Kidney epithelial cell (primary cell): ENCODE data around the gene DNAJB12. TPM values are rescaled to one million over a fixed set of nuclear protein-coding genes. Genes with fewer than 3 reads are reported as not detected.
"Not testable (repeated sequence)": the region's sequence is repeated elsewhere in the genome, so short reads cannot be mapped to it uniquely, and the experiment has no call there.

Experiments used
- DNase-seq: peaks from one replicate; pipeline ENCODE4 v3.0.0-alpha.2; 2010; ENCODE audit warnings: low read depth
- H3K27me3 ChIP-seq: 2 replicates; pipeline ENCODE4 v1.6.0; 2011; ENCODE audit warnings: low read length; ENCODE audit not compliant: control insufficient read depth, insufficient read depth
- H3K36me3 ChIP-seq: 2 replicates; pipeline ENCODE4 v1.5.1; 2011; ENCODE audit warnings: low read length; ENCODE audit not compliant: control insufficient read depth, insufficient read depth
- H3K4me3 ChIP-seq: 2 replicates; pipeline ENCODE4 v1.5.1; 2011; ENCODE audit warnings: low read depth, mild to moderate bottlenecking, control low read depth, low read length
- total RNA-seq: library from RNA; depleted of rRNA; stranded (reverse); fragments of >200 nt; gene quantifications from 2 replicates; pipeline ENCODE4 v1.2.3, GENCODE V29; 2015
- TF ChIP-seq, protein P1 (sequence below): IDR thresholded peaks from 2 replicates; pipeline ENCODE4 v1.5.1; 2011; ENCODE audit warnings: mild to moderate bottlenecking, moderate library complexity, low read length, control low read depth, inconsistent platforms; ENCODE audit not compliant: insufficient read depth, poor library complexity, severe bottlenecking

Gene DNAJB12
- total RNA-seq, 1 donor from 2014 or later = 34.4 TPM

DNA sequence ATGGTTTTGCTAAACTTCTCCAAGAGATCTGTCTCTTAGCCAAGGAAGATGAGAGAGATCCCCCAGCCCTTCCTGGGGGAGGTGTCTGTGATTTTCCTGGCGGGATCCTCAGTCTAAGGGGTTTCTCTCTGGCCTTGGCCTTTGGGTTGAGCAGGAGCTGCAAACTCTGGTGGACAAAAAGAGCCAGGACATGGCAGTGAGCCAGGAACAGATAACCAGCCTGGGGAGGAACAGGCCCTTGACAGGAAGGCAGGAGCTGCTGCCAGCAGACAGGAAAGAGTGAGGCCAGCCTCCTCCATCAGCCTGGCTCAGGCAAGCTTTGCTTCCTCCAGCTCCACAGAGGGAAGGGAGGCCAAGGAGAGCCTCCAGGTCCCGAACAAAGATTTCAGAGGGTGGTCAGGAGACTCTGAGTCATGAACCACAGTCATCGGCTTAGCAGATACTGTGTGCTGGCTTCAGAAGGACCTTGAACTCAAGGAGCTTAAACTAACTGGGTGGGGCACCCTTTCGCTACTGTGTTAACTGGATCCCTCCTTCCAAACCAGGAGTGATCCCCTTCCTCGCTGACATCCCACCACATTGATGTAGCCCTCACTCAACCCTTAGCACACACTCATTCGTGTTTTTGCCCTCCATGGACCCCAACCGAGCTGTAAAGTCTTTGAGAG, 46.3 kb downstream of the DNAJB12 start:
- Histone ChIP-seq H3K36me3 (no peaks in the 10 kb centered on the region), H3K27me3 (no peaks in the 10 kb centered on the region), H3K4me3 (no peak overlapping the region)
- DNase-seq = peak; percentile 67
- TF ChIP-seq, protein P1, sequence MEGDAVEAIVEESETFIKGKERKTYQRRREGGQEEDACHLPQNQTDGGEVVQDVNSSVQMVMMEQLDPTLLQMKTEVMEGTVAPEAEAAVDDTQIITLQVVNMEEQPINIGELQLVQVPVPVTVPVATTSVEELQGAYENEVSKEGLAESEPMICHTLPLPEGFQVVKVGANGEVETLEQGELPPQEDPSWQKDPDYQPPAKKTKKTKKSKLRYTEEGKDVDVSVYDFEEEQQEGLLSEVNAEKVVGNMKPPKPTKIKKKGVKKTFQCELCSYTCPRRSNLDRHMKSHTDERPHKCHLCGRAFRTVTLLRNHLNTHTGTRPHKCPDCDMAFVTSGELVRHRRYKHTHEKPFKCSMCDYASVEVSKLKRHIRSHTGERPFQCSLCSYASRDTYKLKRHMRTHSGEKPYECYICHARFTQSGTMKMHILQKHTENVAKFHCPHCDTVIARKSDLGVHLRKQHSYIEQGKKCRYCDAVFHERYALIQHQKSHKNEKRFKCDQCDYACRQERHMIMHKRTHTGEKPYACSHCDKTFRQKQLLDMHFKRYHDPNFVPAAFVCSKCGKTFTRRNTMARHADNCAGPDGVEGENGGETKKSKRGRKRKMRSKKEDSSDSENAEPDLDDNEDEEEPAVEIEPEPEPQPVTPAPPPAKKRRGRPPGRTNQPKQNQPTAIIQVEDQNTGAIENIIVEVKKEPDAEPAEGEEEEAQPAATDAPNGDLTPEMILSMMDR = no peak

DNA sequence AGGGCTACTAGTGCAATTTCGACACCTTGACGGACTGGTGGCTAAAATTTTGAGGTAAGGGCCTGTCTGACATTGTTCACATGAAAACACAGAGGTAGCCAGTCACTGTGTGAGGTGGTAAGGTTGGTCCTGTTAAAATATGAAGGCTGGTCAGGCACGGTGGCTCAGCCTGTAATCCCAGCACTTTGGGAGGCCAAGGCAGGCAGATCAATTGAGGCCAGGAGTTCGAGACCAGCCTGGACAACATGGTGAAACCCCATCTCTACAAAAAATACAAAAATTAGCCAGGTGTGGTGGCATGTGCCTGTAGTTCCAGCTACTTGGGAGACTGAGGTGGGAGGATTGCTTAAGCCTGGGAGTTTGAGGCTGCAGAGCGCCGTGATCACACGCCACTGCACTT, 47.0 kb downstream of the DNAJB12 start:
- not testable (repeated sequence) for H3K27me3 ChIP-seq, H3K4me3 ChIP-seq, H3K36me3 ChIP-seq, DNase-seq

- Histone ChIP-seq H3K27me3 (no peaks in the 10 kb centered on the region), H3K4me3 (no peak overlapping the region), H3K36me3 (no peaks in the 10 kb centered on the region)
- TF ChIP-seq, protein P1 = no peak
- no peak for DNase-seq
Observed at GRCh38 chr10:72306215-72306760, 48.4 kb downstream of the DNAJB12 start.

GRCh38 chr10:72303424-72304128, 51.1 kb downstream of the DNAJB12 start:
- H3K36me3 ChIP-seq = no peaks in the 10 kb centered on the region
- no peak for DNase-seq
- no peaks in the 10 kb centered on the region for H3K27me3 ChIP-seq
- TF ChIP-seq, protein P1 = no peak
- H3K4me3 ChIP-seq = no peak overlapping the region

GRCh38 chr10:72298592-72299519, 55.9 kb downstream of the DNAJB12 start:
- TF ChIP-seq, protein P1 = no peak
- H3K4me3 ChIP-seq = no peak overlapping the region
- no peaks in the 10 kb centered on the region for H3K27me3 ChIP-seq
- no peaks in the 10 kb centered on the region for H3K36me3 ChIP-seq
- DNase-seq = no peak
